Measurements from ENCODE around the gene PDE7B.

- TF ChIP-seq ZNF211 (tag by site-specific recombination; IDR thresholded peaks at IDR 0.05; ENCODE audit: low read depth): no peak
- TF ChIP-seq ZNF239 (tag by site-specific recombination; IDR thresholded peaks at IDR 0.05): no peak
- TF ChIP-seq ZEB2 (tag by site-specific recombination; IDR thresholded peaks at IDR 0.05): no peak
- TF ChIP-seq ZBTB7A (tag by site-specific recombination; IDR thresholded peaks at IDR 0.05; ENCODE audit: low read depth): no peak
- no peak for TF ChIP-seq ZNF391 (tag by site-specific recombination; IDR thresholded peaks at IDR 0.05; ENCODE audit: borderline replicate concordance, low read depth)
- no peak for TF ChIP-seq CTCF (tag by site-specific recombination; IDR thresholded peaks at IDR 0.05)
- no peak for TF ChIP-seq ZNF629 (tag by site-specific recombination; IDR thresholded peaks at IDR 0.05)
- no peak for TF ChIP-seq MZF1 (tag by site-specific recombination; IDR thresholded peaks at IDR 0.05; ENCODE audit: borderline replicate concordance)
Measured at GRCh38 chr6:136030131-136030530, 178.6 kb downstream of the PDE7B start.

All from HEK293 (cell line).